ENCODE data around the gene RNPEP. TPM values are rescaled to one million over a fixed set of nuclear protein-coding genes. Genes with fewer than 3 reads are reported as not detected.

The RNPEP gene
- total RNA-seq, 4 donors from 2014 or later, result 44.6 to 129 (median 72.2) TPM

DNA sequence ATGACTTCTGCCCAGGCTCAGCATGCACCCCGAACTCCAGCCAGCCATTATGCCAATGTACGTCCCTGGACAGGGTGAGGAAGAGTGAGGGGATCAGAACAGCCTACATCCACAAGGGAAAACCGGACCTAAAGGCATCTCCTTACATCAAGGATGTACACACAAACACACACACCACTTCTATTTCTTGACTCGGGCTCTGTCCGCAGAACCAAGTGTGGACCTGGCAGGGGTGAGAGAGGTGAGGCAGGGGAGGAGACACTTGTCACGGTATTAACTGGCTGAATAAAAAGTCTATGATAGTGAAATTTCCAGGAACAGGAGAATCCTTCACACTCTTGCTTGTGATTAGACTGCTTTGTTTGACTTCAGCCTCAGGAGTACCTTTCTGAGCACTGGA, 38.4 kb upstream of the RNPEP start:
- Histone ChIP-seq H3K36me3 (no peaks in the 10 kb centered on the region), H3K27ac (peak overlapping the region; percentile 58 to 95 (median 88)), H3K4me3 (peak overlapping the region; percentile 18 to 73 (median 52)), H3K27me3 (peaks cover 0 to 52% (median 0%) of the 10 kb centered on the region in 4 donors), H3K4me1 (peaks cover 0 to 45% (median 6%) of the 10 kb centered on the region in 3 donors), H3K9me3 (no peaks in the 10 kb centered on the region)
- intact Hi-C loops (cut with DNase I), result no loop called here
- TF ChIP-seq, protein P1, sequence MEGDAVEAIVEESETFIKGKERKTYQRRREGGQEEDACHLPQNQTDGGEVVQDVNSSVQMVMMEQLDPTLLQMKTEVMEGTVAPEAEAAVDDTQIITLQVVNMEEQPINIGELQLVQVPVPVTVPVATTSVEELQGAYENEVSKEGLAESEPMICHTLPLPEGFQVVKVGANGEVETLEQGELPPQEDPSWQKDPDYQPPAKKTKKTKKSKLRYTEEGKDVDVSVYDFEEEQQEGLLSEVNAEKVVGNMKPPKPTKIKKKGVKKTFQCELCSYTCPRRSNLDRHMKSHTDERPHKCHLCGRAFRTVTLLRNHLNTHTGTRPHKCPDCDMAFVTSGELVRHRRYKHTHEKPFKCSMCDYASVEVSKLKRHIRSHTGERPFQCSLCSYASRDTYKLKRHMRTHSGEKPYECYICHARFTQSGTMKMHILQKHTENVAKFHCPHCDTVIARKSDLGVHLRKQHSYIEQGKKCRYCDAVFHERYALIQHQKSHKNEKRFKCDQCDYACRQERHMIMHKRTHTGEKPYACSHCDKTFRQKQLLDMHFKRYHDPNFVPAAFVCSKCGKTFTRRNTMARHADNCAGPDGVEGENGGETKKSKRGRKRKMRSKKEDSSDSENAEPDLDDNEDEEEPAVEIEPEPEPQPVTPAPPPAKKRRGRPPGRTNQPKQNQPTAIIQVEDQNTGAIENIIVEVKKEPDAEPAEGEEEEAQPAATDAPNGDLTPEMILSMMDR (IDR thresholded peaks at IDR 0.05), result no peak
- no peak for TF ChIP-seq POLR2A (IDR thresholded peaks at IDR 0.05)
- WGBS, 2 donors, result 64% methylated on average over 6 of the region's 6 CpGs
- no peak for DNase-seq

- 53 to 70% methylated on average over 2 of the region's 3 CpGs for WGBS, 2 donors
- H3K4me3 ChIP-seq, result peak overlapping the region; percentile 18 to 73 (median 52)
- no peaks in the 10 kb centered on the region for H3K36me3 ChIP-seq
- H3K4me1 ChIP-seq, result peaks cover 0 to 40% (median 6%) of the 10 kb centered on the region in 3 donors
- intact Hi-C loops (cut with DNase I), result no loop called here
- no peaks in the 10 kb centered on the region for H3K9me3 ChIP-seq
- peaks cover 0 to 52% (median 0%) of the 10 kb centered on the region in 4 donors for H3K27me3 ChIP-seq
- peak overlapping the region; percentile 58 to 95 (median 88) for H3K27ac ChIP-seq
- TF ChIP-seq, protein P1 (IDR thresholded peaks at IDR 0.05), result no peak
- no peak for TF ChIP-seq POLR2A (IDR thresholded peaks at IDR 0.05)
- no peak for DNase-seq
Measured at GRCh38 chr1:201944639-201945038, 37.8 kb upstream of the RNPEP start.

DNA sequence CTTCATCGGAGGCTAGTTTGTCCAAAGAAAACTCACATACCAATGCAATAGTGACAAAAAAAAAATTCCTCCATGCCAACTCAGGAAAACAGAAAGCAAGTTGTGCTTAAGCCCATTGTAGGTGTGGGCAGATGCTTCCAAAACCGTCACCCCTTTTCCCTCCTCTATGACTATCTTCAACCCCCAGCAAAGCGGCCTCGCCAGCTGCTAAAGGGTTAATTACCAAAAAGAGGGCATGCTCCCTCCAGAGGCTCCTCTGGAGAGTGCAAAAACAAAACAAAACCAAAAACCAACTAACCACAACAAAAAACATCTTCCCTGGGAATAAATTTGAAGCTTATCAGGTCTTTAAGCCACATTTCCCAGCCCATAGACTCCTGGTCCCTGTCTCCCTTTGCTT, 37.3 kb upstream of the RNPEP start:
- H3K4me1 ChIP-seq, result peaks cover 0 to 40% (median 6%) of the 10 kb centered on the region in 3 donors
- no peak for DNase-seq
- WGBS, 2 donors, result 52 to 62% methylated on average over 4 of the region's 4 CpGs
- peaks cover 0 to 52% (median 0%) of the 10 kb centered on the region in 4 donors for H3K27me3 ChIP-seq
- H3K4me3 ChIP-seq, result peak overlapping the region; percentile 18 to 73 (median 52)
- H3K9me3 ChIP-seq, result no peaks in the 10 kb centered on the region
- H3K27ac ChIP-seq, result peak overlapping the region; percentile 68 to 95 (median 88)
- no peaks in the 10 kb centered on the region for H3K36me3 ChIP-seq
- intact Hi-C loops (cut with DNase I), result no loop called here
- TF ChIP-seq, protein P1 (IDR thresholded peaks at IDR 0.05), result peak in 2 of 6 experiments; percentile 17 to 20
- no peak for TF ChIP-seq POLR2A (IDR thresholded peaks at IDR 0.05)

DNA sequence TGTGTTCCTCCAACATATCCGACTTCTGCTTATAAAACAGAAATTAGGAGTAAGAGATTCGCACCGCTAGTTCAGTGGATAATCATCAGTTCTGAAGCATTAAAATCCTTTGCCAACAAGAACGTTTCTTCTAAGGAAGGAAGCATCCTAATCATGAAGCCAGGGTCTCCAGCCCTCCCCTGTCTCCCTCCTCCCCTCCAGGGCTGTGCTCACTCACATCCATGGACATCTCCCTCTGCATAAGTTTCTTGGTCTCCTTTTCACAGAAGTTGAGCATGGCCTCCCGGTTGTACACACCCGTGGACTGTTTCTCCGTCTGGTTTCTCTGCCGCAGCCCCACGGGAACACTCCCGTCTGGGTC, 36.6 kb upstream of the RNPEP start:
- Histone ChIP-seq H3K4me3 (peak overlapping the region; percentile 18 to 73 (median 52)), H3K27ac (peak overlapping the region; percentile 68 to 95 (median 88)), H3K27me3 (peaks cover 0 to 52% (median 0%) of the 10 kb centered on the region in 4 donors), H3K4me1 (peaks cover 0 to 38% (median 6%) of the 10 kb centered on the region in 3 donors), H3K36me3 (no peaks in the 10 kb centered on the region), H3K9me3 (no peaks in the 10 kb centered on the region)
- WGBS, 2 donors, result 26 to 29% methylated on average over 10 of the region's 10 CpGs
- no peak for TF ChIP-seq POLR2A (IDR thresholded peaks at IDR 0.05)
- TF ChIP-seq, protein P1 (IDR thresholded peaks at IDR 0.05), result no peak
- intact Hi-C loops (cut with DNase I), result no loop called here
- DNase-seq, result no peak

DNA sequence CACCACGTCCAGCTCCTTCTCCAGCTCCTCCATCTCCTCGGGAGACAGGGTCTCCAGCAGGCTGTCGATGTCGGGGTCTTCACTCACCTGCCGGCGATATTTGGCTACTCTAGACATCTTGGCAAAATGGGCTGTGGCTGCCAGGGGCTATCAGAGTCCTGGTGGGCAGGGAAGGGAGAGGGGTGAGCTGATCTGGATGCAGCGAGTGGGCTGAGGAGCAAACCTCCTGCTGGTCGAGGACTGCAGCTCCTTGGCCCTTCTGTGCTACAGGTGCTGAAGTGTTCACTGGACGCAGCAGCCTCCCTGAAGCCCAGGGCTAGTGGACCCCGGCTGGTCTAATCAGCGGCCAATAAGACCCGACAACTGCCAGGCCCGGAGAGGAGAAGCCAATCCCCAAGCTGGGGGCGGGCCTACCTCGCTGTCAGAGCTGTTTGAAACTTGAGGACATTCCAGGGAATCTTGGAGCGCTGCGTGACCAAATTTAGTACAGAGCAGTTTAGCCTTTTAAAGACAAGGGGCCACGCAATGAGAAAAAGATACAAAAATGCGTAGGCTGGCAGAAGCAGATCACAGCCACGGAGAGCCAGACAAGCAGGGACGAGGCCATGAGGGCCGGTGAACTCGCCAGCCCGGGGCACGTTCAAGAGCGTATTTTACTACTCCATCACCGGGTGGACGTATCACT, 36.1 kb upstream of the RNPEP start, which contains the start of gene LMOD1:
Gene LMOD1, minus strand, starts transcription at position 325 of the 685 bp plus-strand sequence. Its CDS starts 208 bp downstream, at position 117.
- Histone ChIP-seq H3K36me3 (no peaks in the 10 kb centered on the region), H3K27me3 (peaks cover 0 to 52% (median 0%) of the 10 kb centered on the region in 4 donors), H3K4me1 (peaks cover 0 to 33% (median 6%) of the 10 kb centered on the region in 3 donors), H3K9me3 (no peaks in the 10 kb centered on the region), H3K4me3 (peak within 1 kb of the TSS; percentile 18 to 73 (median 52)), H3K27ac (peak within 1 kb of the TSS; percentile 68 to 95 (median 88))
- TF ChIP-seq, protein P1 (IDR thresholded peaks at IDR 0.05), result peak in 1 of 6 experiments; percentile 3
- peak in 2 of 4 donors; percentile 78 to 87 for TF ChIP-seq POLR2A (IDR thresholded peaks at IDR 0.05)
- DNase-seq, result no peak
- 0 to 8% methylated on average over 9 to 22 of the region's 28 CpGs for WGBS, 2 donors
- intact Hi-C loops (cut with DNase I), result no loop called here
